HG02759 (cell line): ENCODE data around the gene NNT.
"Not testable (repeated sequence)": the region's sequence is repeated elsewhere in the genome, so short reads cannot be mapped to it uniquely, and the experiment has no call there.

ENCODE experiments used
- ATAC-seq: cut with Tn5 transposase; IDR thresholded peaks from one replicate; pipeline ENCODE4 v1.9.1; 2021; ENCODE audit warnings: mild to moderate bottlenecking, moderate library complexity; ENCODE audit not compliant: unreplicated experiment

Gene NNT

DNA sequence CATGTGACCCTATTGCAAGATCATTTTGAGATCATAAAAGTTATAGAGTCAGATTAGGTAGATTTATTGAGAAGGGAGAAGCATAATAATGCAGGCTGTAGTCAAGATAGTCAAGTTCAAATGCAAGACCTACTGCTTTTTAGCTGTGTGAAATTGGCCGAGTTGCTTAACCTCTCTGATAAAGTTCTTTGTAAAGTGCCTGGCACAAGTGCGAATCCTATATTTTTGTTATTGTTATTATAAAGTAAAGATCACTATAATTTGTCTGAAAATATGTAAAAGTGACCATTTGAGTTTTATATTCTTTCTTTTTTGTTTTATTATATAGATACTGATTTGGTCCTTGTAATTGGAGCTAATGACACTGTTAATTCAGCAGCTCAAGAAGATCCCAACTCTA, 99.3 kb downstream of the NNT start:
- ATAC-seq: no peak

DNA sequence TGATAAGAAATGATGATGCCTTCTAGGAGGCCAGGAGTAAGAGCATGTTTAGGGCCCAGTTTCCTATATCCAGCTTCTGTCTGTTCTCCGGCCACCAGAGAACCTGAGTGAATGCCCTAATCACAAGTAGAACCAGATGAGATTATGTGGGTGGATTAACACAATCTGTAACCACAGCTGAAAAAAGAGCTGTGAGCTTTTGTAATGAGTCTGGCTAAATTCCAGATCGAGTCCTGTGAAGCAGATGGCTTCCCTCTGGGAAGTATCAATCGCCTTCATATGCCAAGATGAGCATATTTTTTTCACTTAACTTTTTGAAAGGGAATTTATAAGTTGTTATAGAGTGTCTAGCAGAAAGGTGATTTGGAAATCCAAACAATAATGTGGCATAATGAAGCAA, 99.8 kb downstream of the NNT start:
- no peak for ATAC-seq

DNA sequence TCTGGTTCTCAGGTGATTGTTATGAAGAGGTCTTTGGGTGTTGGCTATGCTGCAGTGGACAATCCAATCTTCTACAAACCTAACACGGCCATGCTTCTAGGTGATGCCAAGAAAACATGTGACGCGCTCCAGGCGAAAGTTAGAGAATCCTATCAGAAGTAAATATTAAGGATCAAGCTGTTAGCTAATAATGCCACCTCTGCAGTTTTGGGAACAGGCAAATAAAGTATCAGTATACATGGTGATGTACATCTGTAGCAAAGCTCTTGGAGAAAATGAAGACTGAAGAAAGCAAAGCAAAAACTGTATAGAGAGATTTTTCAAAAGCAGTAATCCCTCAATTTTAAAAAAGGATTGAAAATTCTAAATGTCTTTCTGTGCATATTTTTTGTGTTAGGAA, 101.3 kb downstream of the NNT start:
- ATAC-seq: no peak

DNA sequence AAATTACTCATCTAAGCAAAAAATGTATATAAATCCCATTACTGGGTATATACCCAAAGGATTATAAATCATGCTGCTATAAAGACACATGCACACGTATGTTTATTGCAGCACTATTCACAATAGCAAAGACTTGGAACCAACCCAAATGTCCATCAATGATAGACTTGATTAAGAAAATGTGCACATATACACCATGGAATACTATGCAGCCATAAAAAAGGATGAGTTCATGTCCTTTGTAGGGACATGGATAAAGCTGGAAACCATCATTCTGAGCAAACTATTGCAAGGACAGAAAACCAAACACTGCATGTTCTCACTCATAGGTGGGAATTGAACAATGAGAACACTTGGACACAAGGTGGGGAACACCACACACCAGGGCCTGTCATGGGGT, 103.6 kb downstream of the NNT start:
- not testable (repeated sequence) for ATAC-seq

DNA sequence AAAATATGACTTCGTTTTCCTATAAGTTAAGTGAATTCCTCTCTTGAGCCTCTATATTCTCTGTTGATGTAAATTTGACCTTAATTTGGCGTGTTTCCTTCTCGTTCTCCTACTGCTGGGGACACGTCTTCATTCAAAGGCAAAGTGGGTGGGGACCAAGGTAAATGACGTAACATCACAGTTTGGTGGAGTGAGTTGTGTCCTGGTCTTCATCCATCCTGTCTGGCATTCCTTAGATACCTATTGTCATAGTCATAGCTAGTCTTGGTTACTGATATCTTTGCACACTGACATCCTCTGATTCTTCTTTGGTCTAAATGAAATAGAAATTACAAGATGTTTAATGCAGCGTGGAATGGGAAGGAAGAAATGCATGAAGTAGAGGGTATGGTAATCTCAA, 108.5 kb downstream of the NNT start:
- ATAC-seq: no peak

DNA sequence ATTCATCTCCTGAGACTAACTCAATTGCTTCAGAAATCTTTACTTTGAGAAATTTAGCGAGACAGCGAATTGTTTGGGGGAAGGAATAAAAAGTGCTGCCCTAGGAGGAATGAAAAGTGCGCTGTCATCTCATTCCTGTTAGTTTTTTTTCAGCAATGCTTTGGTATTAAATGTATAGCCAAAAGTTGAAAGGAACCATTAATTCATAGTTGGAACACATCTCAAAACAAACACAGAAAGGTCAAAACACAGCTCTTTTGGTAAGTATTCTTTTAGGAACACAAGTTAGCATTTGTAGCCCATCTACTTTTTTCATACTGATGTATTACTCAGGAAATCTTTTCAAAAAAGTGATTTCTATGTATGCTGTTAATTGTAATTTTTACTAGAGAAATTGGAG, 109.1 kb downstream of the NNT start:
- no peak for ATAC-seq

DNA sequence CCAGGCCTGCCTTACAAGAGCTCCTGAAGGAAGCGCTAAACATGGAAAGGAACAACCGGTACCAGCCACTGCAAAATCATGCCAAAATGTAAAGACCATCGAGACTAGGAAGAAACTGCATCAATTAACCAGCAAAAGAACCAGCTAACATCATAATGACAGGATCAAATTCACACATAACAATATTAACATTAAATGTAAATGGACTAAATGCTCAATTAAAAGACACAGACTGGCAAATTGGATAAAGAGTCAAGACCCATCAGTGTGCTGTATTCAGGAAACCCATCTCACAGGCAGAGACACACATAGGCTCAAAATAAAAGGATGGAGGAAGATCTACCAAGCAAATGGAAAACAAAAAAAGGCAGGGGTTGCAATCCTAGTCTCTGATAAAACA, 116.8 kb downstream of the NNT start:
- ATAC-seq: not testable (repeated sequence)

DNA sequence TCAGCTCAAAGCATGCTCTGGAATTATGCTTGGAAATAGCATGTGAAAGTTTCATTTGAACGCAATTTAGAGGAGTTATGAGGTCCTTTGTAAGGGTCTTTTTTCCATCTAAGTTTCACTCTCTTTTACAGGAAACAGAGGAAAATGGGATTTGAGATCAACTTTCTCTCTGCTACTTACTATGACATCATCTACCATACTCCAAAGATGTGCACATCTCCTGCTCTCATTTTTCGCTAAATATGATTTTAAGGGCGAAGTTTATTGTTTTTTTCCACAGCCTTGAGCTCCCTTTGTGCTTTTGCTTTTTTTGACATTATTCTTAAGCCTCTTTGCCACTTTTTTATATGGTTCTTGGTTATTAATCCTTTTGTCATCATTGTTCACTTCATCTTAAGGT, 125.6 kb downstream of the NNT start:
- ATAC-seq: no peak

DNA sequence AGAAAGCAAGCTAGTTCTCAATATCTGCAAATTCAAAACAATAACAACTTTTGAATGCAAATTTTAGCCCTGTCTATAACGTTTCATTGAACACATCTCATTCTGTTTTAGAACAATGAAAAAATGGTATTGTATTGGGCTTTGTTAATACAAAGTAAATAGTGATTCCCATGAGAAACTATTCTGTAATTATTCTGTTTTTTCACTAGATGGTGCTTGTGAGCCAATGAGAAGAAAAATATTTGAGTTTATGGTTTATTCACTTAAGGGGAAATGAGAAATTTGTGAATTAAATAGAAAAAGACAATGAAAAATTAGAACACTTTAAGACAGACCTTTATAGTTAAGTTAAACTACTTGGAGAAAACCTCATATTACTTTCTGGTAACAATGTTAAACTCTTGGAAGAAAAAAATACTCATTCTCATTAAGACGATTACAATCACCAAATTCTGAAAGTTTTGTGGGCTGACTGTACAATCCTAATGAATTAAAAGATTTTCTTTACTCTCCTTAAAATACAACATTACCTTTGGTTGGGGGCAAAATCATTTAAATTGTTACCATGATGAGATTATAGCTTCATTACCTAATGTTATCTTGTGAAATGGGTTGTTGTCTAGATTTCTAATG, 127.0 kb downstream of the NNT start:
- ATAC-seq: no peak

DNA sequence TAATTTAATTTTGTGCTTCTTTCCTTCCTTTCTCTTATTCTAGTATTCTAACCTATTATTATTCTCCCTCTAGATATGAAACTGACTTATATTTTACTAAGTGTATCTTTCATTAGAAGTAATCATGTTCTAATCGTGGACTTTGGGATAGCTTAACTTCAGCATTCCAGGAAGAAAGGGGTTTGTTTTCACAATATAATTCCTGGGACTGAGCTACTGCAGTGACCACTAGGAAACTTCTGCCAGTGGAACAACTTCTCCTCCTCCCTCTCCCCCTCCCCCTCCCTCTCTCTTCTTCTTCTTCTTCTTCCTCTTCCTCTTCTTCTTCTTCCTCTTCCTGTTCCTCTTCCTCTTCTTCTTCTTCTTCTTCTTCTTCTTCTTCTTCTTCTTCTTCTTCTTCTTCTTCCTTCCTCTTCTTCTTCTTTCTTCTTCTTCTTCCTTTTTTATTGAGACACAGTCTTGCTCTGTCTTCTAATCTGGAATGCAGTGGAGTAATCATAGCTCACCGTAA, 127.9 kb downstream of the NNT start:
- ATAC-seq: no peak

DNA sequence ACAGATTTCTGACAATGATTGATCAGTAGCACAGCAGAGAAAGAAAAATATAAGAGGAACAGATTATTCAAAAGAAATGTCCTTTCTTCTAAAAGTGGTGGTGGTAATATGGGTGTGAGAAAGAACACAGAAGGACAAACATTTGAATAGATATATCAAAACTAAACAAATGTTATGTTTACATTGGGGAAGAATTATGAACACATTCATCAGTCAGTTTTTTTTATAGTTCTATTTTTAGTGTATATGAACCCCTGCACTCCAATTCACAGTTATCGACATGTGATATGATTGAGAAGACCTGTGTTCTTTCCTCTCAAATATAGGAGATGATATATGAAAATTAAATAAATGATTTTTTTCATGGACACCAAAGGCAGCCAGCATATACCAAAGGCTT, 128.6 kb downstream of the NNT start:
- no peak for ATAC-seq

DNA sequence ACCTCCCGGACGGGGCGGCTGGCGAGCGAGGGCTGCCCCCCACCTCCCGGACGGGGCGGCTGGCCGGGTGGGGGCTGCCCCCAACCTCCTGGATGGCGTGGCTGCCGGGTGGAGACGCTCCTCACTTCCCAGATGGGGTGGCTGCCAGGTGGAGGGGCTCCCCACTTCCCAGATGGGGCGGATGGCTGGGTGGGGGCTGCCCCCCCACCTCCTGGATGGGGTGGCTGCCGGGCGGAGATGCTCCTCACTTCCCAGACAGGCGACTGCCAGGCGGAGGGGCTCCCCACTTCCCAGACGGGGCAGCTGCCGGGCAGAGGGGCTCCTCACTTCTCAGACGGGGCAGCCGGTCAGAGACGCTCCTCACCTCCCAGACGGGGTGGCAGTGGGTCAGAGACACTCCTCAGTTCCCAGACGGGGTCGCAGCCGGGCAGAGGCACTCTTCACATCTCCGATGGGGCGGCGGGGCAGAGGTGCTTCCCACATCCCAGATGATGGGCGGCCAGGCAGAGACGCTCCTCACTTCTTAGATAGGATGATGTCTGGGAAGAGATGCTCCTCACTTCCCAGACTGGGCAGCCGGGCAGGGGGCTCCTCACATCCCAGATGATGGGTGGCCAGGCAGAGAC, 143.1 kb downstream of the NNT start:
- not testable (repeated sequence) for ATAC-seq

DNA sequence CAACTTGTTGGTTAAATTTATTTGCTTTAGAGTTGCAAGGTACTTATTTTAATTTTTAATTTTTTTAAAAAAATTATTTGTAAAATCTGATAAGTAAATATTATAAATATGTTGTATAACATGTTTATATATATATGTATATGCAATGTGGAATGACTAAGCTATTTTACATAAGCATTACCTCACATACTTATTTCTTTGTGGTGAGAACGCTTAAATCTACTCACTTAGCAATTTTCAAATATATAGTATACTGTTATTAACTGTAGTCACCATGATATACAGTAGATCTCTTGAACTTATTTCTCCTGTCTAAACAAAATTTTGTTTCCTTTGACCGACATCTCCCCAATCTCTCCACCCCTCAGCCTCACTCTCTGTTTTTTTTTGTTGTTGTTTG, 147.8 kb downstream of the NNT start:
- ATAC-seq: no peak

DNA sequence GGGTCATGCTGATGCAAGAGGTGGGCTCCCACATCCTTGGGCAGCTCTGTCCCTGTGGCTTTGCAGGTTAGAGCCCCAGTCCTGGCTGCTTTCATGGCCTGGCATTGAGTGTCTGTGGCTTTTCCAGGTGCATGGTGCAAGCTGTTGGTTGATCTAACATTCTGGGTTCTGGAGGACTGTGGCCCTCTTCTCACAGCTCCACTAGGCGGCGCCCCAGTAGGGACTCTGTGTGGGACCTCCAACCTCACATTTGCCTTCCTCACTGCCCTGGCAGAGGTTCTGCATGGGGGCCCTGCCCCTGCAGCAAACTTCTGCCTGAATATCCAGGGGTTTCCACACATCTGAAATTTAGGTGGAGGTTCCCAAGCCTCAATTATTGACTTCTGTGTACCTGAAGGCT, 150.1 kb downstream of the NNT start:
- ATAC-seq: no peak
